ENCODE data around the gene LMTK3.

LMTK3 gene

DNA sequence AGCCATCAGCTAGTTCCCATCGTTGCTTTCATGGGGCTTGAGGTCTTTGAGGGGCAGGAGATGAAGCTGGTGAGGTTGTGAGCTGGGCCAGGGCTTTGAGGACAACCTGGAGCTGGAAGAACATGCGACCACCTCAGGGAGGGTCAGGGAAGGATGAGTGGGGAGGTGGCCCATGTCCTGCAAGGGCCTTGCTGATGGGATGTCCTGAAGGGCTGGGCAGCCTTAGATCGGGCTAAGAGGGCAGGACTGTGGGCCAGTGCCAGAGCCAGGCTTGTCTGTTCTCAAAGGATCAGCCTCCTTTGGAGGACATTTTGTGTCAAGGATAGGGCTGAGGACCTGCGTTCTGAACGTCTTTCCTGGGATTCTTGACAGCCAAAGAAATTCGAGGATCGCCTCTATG lies 31.9 kb downstream of the LMTK3 start:
- no peak overlapping the region for H3K27ac ChIP-seq
- TF ChIP-seq ZFX (IDR thresholded peaks at IDR 0.05): no peak
- TF ChIP-seq, protein P1, sequence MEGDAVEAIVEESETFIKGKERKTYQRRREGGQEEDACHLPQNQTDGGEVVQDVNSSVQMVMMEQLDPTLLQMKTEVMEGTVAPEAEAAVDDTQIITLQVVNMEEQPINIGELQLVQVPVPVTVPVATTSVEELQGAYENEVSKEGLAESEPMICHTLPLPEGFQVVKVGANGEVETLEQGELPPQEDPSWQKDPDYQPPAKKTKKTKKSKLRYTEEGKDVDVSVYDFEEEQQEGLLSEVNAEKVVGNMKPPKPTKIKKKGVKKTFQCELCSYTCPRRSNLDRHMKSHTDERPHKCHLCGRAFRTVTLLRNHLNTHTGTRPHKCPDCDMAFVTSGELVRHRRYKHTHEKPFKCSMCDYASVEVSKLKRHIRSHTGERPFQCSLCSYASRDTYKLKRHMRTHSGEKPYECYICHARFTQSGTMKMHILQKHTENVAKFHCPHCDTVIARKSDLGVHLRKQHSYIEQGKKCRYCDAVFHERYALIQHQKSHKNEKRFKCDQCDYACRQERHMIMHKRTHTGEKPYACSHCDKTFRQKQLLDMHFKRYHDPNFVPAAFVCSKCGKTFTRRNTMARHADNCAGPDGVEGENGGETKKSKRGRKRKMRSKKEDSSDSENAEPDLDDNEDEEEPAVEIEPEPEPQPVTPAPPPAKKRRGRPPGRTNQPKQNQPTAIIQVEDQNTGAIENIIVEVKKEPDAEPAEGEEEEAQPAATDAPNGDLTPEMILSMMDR (conservative IDR thresholded peaks at IDR 0.05): no peak

- no peak overlapping the region for H3K27ac ChIP-seq
- TF ChIP-seq, protein P1 (conservative IDR thresholded peaks at IDR 0.05): no peak
- no peak for TF ChIP-seq ZFX (IDR thresholded peaks at IDR 0.05)
These were observed 33.0 kb downstream of the LMTK3 start for GRCh38 chr19:48478339-48479256.

- H3K27ac ChIP-seq: no peak overlapping the region
These were observed 33.8 kb downstream of the LMTK3 start for GRCh38 chr19:48477698-48478338.

GRCh38 chr19:48477067-48477685 lies 34.5 kb downstream of the LMTK3 start:
- TF ChIP-seq ZFX (IDR thresholded peaks at IDR 0.05): no peak
- TF ChIP-seq, protein P1 (conservative IDR thresholded peaks at IDR 0.05): no peak
- no peak overlapping the region for H3K27ac ChIP-seq

More at GRCh38 chr19:48477698-48478338, 33.8 kb downstream of the LMTK3 start:
- TF ChIP-seq ZFX (IDR thresholded peaks at IDR 0.05): no peak
- TF ChIP-seq, protein P1 (conservative IDR thresholded peaks at IDR 0.05): no peak

GRCh38 chr19:48476176-48476575 lies 35.5 kb downstream of the LMTK3 start:
- TF ChIP-seq ZFX (IDR thresholded peaks at IDR 0.05): no peak
- TF ChIP-seq, protein P1 (conservative IDR thresholded peaks at IDR 0.05): no peak
- H3K27ac ChIP-seq: no peak overlapping the region

- no peak overlapping the region for H3K27ac ChIP-seq
- TF ChIP-seq ZFX (IDR thresholded peaks at IDR 0.05): no peak
- TF ChIP-seq, protein P1 (conservative IDR thresholded peaks at IDR 0.05): no peak
These were observed 36.1 kb downstream of the LMTK3 start for GRCh38 chr19:48475369-48476068.

Data from C4-2B (cell line).